ENCODE measurements around the gene LMBR1. TPM values are rescaled to one million over a fixed set of nuclear protein-coding genes. Genes with fewer than 3 reads are reported as not detected.

Gene LMBR1
- total and polyA plus RNA-seq, 4 donors = 11.2 to 35.7 (median 17.9) TPM

DNA sequence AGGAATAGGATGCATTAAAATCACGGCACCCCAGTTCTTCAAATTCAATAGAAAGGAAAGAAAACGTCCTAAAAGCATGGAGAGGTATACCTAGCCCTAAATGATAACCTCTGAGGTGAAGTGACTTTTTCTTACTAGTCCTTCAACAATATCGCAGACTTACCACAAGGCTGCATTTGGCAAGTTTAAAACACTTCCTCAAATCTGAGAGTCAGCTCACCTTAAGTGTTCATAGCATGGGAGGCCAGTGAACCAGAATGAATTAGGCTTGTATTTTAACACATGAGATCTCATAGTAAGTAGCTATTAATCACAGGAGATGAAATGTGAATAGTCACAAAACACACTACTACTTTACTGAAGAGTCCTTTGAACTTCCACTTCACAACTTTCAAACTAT is 128.2 kb downstream of the LMBR1 start:
- DNase-seq (ENCODE audit: low spot score) = no peak
- Histone ChIP-seq H3K9me3 (ENCODE audit: control insufficient read depth in 4 of 4, low read length in 3 of 4) (no peaks in the 10 kb centered on the region), H3K4me3 (ENCODE audit: low read depth in 1 of 3, low read length in 3 of 3) (no peak overlapping the region), H3K27me3 (ENCODE audit: control insufficient read depth in 4 of 4, insufficient read depth in 4 of 4, low read length in 3 of 4) (no peaks in the 10 kb centered on the region), H3K36me3 (ENCODE audit: control insufficient read depth in 4 of 4, insufficient read depth in 3 of 4, low read depth in 1 of 4, low read length in 3 of 4) (peaks cover 0 to 1% (median 0%) of the 10 kb centered on the region in 4 donors), H3K27ac (ENCODE audit: low read depth in 1 of 2, low read length in 2 of 2) (no peak overlapping the region), H3K9ac (ENCODE audit: low read depth in 1 of 2, low read length in 2 of 2) (no peak overlapping the region), H3K4me1 (ENCODE audit: control insufficient read depth in 4 of 4, insufficient read depth in 4 of 4, low read length in 3 of 4) (no peaks in the 10 kb centered on the region)
- TF ChIP-seq RAD21 (IDR thresholded peaks at IDR 0.05) = no peak
- TF ChIP-seq YY1 (IDR thresholded peaks at IDR 0.05) = no peak
- TF ChIP-seq TAF1 (conservative IDR thresholded peaks at IDR 0.05) = no peak
- no peak for TF ChIP-seq JUND (IDR thresholded peaks at IDR 0.05)
- TF ChIP-seq, protein P1, sequence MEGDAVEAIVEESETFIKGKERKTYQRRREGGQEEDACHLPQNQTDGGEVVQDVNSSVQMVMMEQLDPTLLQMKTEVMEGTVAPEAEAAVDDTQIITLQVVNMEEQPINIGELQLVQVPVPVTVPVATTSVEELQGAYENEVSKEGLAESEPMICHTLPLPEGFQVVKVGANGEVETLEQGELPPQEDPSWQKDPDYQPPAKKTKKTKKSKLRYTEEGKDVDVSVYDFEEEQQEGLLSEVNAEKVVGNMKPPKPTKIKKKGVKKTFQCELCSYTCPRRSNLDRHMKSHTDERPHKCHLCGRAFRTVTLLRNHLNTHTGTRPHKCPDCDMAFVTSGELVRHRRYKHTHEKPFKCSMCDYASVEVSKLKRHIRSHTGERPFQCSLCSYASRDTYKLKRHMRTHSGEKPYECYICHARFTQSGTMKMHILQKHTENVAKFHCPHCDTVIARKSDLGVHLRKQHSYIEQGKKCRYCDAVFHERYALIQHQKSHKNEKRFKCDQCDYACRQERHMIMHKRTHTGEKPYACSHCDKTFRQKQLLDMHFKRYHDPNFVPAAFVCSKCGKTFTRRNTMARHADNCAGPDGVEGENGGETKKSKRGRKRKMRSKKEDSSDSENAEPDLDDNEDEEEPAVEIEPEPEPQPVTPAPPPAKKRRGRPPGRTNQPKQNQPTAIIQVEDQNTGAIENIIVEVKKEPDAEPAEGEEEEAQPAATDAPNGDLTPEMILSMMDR (IDR thresholded peaks at IDR 0.05; ENCODE audit: low read depth, low read length, missing input control) = no peak
- no peak for TF ChIP-seq FOXA1 (IDR thresholded peaks at IDR 0.05)
- TF ChIP-seq, protein P2, sequence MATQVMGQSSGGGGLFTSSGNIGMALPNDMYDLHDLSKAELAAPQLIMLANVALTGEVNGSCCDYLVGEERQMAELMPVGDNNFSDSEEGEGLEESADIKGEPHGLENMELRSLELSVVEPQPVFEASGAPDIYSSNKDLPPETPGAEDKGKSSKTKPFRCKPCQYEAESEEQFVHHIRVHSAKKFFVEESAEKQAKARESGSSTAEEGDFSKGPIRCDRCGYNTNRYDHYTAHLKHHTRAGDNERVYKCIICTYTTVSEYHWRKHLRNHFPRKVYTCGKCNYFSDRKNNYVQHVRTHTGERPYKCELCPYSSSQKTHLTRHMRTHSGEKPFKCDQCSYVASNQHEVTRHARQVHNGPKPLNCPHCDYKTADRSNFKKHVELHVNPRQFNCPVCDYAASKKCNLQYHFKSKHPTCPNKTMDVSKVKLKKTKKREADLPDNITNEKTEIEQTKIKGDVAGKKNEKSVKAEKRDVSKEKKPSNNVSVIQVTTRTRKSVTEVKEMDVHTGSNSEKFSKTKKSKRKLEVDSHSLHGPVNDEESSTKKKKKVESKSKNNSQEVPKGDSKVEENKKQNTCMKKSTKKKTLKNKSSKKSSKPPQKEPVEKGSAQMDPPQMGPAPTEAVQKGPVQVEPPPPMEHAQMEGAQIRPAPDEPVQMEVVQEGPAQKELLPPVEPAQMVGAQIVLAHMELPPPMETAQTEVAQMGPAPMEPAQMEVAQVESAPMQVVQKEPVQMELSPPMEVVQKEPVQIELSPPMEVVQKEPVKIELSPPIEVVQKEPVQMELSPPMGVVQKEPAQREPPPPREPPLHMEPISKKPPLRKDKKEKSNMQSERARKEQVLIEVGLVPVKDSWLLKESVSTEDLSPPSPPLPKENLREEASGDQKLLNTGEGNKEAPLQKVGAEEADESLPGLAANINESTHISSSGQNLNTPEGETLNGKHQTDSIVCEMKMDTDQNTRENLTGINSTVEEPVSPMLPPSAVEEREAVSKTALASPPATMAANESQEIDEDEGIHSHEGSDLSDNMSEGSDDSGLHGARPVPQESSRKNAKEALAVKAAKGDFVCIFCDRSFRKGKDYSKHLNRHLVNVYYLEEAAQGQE (IDR thresholded peaks at IDR 0.05) = no peak
- no peak for TF ChIP-seq HNF4A (conservative IDR thresholded peaks at IDR 0.05)
- TF ChIP-seq, protein P3, sequence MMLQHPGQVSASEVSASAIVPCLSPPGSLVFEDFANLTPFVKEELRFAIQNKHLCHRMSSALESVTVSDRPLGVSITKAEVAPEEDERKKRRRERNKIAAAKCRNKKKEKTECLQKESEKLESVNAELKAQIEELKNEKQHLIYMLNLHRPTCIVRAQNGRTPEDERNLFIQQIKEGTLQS (IDR thresholded peaks at IDR 0.05) = no peak
- TF ChIP-seq GABPA (IDR thresholded peaks at IDR 0.05 in 1 of 2, conservative IDR thresholded peaks at IDR 0.05 in 1 of 2) = no peak
- TF ChIP-seq, protein P4, sequence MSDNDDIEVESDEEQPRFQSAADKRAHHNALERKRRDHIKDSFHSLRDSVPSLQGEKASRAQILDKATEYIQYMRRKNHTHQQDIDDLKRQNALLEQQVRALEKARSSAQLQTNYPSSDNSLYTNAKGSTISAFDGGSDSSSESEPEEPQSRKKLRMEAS (IDR thresholded peaks at IDR 0.05) = no peak
- no peak for TF ChIP-seq RXRA (IDR thresholded peaks at IDR 0.05)
- no peak for TF ChIP-seq HNF4G (IDR thresholded peaks at IDR 0.05)
- TF ChIP-seq, protein P5, sequence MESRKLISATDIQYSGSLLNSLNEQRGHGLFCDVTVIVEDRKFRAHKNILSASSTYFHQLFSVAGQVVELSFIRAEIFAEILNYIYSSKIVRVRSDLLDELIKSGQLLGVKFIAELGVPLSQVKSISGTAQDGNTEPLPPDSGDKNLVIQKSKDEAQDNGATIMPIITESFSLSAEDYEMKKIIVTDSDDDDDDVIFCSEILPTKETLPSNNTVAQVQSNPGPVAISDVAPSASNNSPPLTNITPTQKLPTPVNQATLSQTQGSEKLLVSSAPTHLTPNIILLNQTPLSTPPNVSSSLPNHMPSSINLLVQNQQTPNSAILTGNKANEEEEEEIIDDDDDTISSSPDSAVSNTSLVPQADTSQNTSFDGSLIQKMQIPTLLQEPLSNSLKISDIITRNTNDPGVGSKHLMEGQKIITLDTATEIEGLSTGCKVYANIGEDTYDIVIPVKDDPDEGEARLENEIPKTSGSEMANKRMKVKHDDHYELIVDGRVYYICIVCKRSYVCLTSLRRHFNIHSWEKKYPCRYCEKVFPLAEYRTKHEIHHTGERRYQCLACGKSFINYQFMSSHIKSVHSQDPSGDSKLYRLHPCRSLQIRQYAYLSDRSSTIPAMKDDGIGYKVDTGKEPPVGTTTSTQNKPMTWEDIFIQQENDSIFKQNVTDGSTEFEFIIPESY (IDR thresholded peaks at IDR 0.05) = no peak
- no peak for TF ChIP-seq EGR1 (IDR thresholded peaks at IDR 0.05; ENCODE audit: low read depth in 2 of 2)
- TF ChIP-seq SP1 (IDR thresholded peaks at IDR 0.05) = no peak
- TF ChIP-seq NR2F2 (IDR thresholded peaks at IDR 0.05) = no peak
- no peak for TF ChIP-seq FOXA2 (IDR thresholded peaks at IDR 0.05)
- 94% methylated on average over 3 of the region's 3 CpGs for WGBS
